ENCODE data around the gene UQCR11.
A peak's percentile ranks its signal among the peaks of the same experiment; 100 is the strongest.

UQCR11 gene

GRCh38 chr19:1636325-1637236 lies 31.3 kb upstream of the UQCR11 start:
- DNase-seq (ENCODE audit: low read depth in 2 of 2): no peak

- no peak for DNase-seq (ENCODE audit: low read depth in 2 of 2)
Observed at GRCh38 chr19:1634938-1635243, 29.6 kb upstream of the UQCR11 start.

GRCh38 chr19:1634242-1634937 lies 29.1 kb upstream of the UQCR11 start:
- DNase-seq (ENCODE audit: low read depth in 2 of 2): no peak

- no peak for DNase-seq (ENCODE audit: low read depth in 2 of 2)
Observed at GRCh38 chr19:1633269-1633826, 28.1 kb upstream of the UQCR11 start.

GRCh38 chr19:1632462-1633268 lies 27.4 kb upstream of the UQCR11 start:
- no peak for DNase-seq (ENCODE audit: low read depth in 2 of 2)

GRCh38 chr19:1631557-1632100 lies 26.4 kb upstream of the UQCR11 start:
- DNase-seq (ENCODE audit: low read depth in 2 of 2): no peak

GRCh38 chr19:1630811-1631210 lies 25.5 kb upstream of the UQCR11 start:
- no peak for DNase-seq (ENCODE audit: low read depth in 2 of 2)

- DNase-seq (ENCODE audit: low read depth in 2 of 2): no peak
Observed at GRCh38 chr19:1630012-1630411, 24.8 kb upstream of the UQCR11 start.

GRCh38 chr19:1629256-1629808 lies 24.1 kb upstream of the UQCR11 start:
- no peak for DNase-seq (ENCODE audit: low read depth in 2 of 2)

- DNase-seq (ENCODE audit: low read depth in 2 of 2): no peak
Observed at GRCh38 chr19:1627194-1627593, 21.9 kb upstream of the UQCR11 start.

GRCh38 chr19:1626417-1627010 lies 21.3 kb upstream of the UQCR11 start:
- no peak for DNase-seq (ENCODE audit: low read depth in 2 of 2)

- DNase-seq (ENCODE audit: low read depth in 2 of 2): peak; percentile 3 to 6
Observed at GRCh38 chr19:1624458-1624857, 19.2 kb upstream of the UQCR11 start.

- DNase-seq (ENCODE audit: low read depth in 2 of 2): no peak
Observed at GRCh38 chr19:1622541-1622940, 17.3 kb upstream of the UQCR11 start.

GRCh38 chr19:1622007-1622406 lies 16.7 kb upstream of the UQCR11 start:
- DNase-seq (ENCODE audit: low read depth in 2 of 2): no peak

GRCh38 chr19:1621574-1621973 lies 16.3 kb upstream of the UQCR11 start:
- no peak for DNase-seq (ENCODE audit: low read depth in 2 of 2)

GRCh38 chr19:1621021-1621420 lies 15.8 kb upstream of the UQCR11 start:
- DNase-seq (ENCODE audit: low read depth in 2 of 2): no peak

- no peak for DNase-seq (ENCODE audit: low read depth in 2 of 2)
Observed at GRCh38 chr19:1620502-1620901, 15.2 kb upstream of the UQCR11 start.

GRCh38 chr19:1619703-1620102 lies 14.4 kb upstream of the UQCR11 start:
- DNase-seq (ENCODE audit: low read depth in 2 of 2): no peak

GRCh38 chr19:1619094-1619439 lies 13.8 kb upstream of the UQCR11 start:
- DNase-seq (ENCODE audit: low read depth in 2 of 2): no peak

- DNase-seq (ENCODE audit: low read depth in 2 of 2): no peak
Observed at GRCh38 chr19:1618157-1619093, 13.2 kb upstream of the UQCR11 start.

All from fibroblast of skin of left biceps (primary cell).